HG03558 (cell line): ENCODE measurements around the gene WDR81.
"Not testable (repeated sequence)": the region's sequence is repeated elsewhere in the genome, so short reads cannot be mapped to it uniquely, and the experiment has no call there.

Experiments used
- ATAC-seq: cut with Tn5 transposase; IDR thresholded peaks from one replicate; pipeline ENCODE4 v1.9.1; 2021; ENCODE audit warnings: moderate number of reproducible peaks; ENCODE audit not compliant: unreplicated experiment; ENCODE audit errors: extremely low read depth

WDR81 gene

DNA sequence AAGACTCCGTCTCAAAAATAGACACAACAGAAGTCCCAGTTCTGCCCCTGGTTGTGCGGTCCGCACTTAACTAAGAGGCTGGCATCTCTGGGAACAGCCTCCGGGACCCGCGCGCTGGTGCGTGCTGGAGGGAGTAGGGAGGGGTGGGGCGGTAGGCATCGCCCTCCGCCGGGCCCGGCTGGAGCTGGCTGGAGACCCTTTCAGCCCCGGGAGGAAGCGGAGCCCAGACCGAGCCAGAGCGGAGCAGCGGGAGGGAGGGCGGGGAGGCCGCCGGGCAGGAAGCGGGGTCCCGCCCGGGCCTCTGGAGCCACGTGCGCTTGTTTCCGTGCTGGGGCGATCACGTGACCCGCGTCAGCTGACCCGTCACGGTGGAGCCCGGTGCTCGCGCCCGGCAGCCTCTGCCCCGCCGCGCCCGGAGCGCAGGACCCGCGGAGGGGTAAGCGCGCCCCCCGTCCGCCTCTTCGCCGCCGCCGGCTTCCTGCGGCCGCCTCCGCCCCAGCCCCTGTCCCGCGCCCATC, at the start of gene WDR81:
TSS of gene WDR81 (plus strand) at position 354 of the 518 bp plus-strand sequence. CDS start 256 bp downstream, outside the sequence.
- ATAC-seq = no peak

DNA sequence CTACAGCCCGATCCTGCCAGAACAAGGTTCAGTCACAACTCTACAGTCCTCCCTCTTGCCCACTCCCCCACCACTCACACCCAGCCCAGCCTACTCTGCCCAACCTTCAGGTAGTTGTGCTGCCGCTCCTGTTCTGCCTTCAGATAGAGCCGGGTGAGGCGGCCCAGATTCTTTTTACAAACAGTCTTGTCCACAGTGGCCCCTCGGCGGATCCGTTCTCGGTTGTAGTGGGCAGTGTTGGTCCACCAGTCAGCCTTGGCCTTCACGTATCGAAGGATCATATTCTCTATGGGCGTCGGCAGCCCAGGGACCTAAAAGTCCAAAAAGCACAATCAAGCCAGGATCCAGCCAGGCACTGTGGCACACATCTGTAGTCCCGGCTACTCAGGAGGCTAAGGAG, 48.1 kb upstream of the WDR81 start:
- no peak for ATAC-seq

- no peak for ATAC-seq
Measured at GRCh38 chr17:1683459-1683858, 41.0 kb upstream of the WDR81 start.

GRCh38 chr17:1684378-1685189, 39.9 kb upstream of the WDR81 start, which contains the start of gene PRPF8:
TSS of gene PRPF8 (minus strand) at chr17:1684867. CDS start at chr17:1684571, 296 bp downstream.
- ATAC-seq = peak; percentile 96

GRCh38 chr17:1686086-1686485, 38.4 kb upstream of the WDR81 start:
- no peak for ATAC-seq

DNA sequence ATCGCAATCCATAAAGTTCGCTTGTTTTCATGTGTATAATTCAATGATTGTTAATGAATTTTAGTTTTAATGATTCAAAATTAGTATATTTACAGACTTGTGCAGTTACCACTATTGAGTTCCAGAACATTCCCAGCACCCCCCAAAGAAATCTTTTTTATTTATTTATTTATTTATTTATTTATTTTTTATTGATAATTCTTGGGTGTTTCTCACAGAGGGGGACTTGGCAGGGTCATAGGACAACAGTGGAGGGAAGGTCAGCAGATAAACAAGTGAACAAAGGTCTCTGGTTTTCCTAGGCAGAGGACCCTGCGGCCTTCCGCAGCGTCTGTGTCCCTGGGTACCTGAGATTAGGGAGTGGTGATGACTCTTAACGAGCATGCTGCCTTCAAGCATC, 36.1 kb upstream of the WDR81 start:
- not testable (repeated sequence) for ATAC-seq

DNA sequence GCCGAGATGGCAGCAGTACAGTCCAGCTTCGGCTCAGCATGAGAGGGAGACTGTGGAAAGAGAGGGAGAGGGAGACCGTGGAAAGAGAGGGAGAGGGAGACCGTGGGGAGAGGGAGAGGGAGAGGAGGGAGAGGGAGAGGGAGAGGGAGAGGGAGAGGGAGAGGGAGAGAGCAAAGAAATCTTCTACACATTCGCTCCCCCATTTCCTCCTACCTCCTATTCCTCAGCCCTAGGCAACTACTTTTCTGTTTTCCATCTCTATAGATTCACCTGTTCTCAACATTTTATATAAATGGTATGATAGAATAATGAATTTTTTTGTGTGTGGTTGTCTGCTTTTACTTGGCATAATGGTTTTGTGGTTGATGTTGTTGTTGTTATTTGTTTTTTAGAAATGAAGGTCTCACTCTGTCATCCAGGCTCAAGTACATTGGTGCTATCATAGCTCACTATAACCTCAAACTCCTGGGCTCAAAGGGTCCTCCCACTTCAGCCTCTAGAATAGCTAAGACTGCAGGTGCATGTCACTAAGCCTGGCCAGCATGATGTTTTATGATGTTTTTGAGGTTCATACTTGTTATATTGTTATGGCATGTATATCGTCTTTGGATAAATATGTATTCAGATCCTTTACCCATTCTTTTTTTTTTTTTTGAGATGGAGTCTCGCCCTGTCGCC, 33.8 kb upstream of the WDR81 start:
- ATAC-seq = no peak

- no peak for ATAC-seq
Measured at GRCh38 chr17:1693339-1693738, 31.2 kb upstream of the WDR81 start.

DNA sequence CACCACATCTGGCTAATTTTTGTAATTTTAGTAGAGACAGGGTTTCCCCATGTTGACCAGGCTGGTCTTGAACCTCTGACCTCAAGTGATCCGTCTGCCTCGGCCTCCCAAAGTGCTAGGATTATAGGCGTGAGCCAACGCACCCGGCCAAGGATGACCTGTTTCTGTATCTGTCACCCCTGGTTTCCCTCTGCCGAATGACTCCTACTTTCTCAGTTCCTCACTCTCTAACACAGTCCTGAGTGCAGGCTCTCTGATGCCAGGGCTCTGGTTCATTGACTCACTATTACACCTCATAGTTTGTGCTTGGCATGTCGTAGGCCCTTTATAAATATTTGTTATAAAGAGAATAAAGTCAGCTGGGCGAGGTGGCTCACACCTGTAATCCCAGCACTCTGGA, 29.1 kb upstream of the WDR81 start:
- no peak for ATAC-seq

GRCh38 chr17:1697681-1698080, 26.8 kb upstream of the WDR81 start:
- ATAC-seq = no peak

GRCh38 chr17:1699891-1700290, 24.6 kb upstream of the WDR81 start:
- ATAC-seq = not testable (repeated sequence)

DNA sequence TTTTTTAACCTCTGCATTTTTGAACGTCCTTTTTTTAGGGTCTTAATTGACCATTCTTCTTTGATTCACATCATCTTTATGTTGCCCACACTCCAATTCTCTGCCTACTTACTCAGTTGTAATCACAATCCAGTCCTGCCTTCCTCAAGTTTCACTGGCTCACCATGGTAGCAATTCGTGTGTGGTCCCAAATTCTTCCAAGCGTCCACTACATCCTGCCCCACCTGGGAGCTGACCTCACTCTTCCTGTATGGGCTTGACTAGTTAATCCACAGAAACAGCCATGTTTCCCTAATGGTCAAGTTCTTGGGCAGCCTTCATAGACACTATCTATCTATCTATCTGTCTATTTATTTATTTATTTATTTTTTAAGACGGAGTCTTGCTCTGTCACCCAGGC, 21.4 kb upstream of the WDR81 start:
- no peak for ATAC-seq

DNA sequence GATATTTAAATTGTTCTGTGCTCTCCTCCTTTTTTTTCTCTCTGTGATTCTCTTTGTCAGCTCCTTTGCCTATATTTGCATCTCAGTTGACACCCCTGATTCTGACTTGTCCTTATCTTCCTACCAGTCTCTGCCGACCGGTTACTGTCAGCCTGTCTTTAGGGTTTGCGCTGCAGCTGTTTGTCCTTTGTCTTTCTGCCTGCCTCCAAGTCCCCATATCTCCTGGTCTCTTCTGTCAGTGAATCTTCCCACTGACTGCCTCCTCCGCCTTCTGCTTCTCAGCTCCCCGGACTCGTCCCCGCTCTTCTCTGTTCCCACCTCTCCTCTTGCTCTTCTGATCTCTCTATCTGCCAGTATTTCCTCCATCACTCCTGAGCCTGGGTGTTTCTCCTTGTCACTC, 19.5 kb upstream of the WDR81 start:
- no peak for ATAC-seq

DNA sequence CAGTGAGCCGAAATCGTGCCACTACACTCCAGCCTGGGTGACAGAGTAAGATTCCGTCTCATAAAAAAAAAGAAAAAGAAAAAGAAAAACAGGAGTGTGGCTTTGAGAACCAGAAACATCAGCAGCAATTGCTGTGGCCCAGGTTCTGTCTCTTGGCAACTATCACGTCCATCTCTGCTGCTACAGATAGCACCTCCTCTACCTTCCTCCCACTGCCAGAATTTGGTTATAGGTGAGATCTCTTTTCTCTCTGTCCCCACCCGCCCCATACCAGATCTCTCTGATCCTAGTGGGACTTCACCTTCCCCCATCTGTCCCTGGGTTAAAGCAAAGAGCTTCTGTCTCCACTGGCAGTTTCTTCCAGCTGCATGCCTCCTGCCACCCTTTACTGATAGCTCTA, 17.4 kb upstream of the WDR81 start:
- ATAC-seq = no peak

- ATAC-seq = not testable (repeated sequence)
Measured at GRCh38 chr17:1708791-1709346, 15.6 kb upstream of the WDR81 start.

DNA sequence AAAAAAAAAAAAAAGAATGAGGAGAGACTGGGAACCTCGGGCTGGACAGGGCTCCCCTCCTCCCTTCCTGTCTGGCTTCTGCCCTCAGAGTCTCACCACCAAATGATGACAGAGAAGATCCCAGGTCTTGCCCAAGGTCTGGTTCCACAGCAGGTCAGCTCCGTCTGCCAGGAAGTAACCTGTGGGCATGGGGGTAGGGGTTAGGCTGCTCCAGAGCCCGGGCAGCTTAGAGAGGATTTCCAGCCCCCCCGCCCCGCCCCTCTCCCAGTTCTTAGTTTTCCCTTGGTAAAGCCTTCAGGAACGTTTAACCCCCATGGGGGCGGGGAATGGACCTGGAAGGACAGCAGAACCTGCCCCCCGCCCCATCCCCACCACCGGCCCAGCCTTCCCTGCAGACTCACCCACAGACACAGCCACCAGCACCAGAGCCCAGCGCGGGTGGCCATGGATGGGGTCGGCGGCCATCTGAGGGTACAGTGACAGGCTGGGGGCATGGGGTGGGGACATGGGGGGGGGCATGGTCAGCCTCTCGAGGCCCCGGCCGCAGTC, 15.0 kb upstream of the WDR81 start:
- ATAC-seq = no peak

- no peak for ATAC-seq
Measured at GRCh38 chr17:1709971-1710806, 14.3 kb upstream of the WDR81 start, which contains the start of gene TLCD2. TSS of gene TLCD2 (minus strand) at chr17:1710377. CDS start at chr17:1710242, 135 bp downstream.

GRCh38 chr17:1710807-1711553, 13.5 kb upstream of the WDR81 start:
- no peak for ATAC-seq

DNA sequence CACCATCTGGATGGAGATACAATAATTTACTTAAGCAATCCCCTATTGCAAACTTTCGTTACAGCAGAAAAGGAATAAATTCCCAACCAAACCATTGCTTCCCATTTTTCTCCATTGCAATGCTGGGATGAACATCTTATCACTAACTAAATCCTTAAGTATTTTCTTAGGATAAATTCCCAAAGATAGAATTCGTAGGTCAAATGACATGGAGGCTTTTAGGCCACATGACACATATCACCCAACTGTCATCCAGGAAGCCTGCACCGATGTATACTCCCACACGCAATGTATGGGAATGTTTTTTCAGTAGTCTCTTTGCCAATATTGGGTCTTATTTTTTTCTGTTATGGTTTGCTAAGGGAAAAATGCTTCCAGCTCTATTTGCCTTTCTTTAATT, 12.7 kb upstream of the WDR81 start:
- ATAC-seq = no peak
